ENCODE data around the gene PISD.

- TF ChIP-seq TAF1 (IDR thresholded peaks at IDR 0.05; ENCODE audit: low read depth, low read length) (no peak), POLR2A (IDR thresholded peaks at IDR 0.05; ENCODE audit: control extremely low read depth in 1 of 2, low read depth in 2 of 2, low read length in 2 of 2) (no peak), CTCF (IDR thresholded peaks at IDR 0.05; ENCODE audit: control extremely low read depth in 1 of 3, insufficient read depth in 1 of 3, low read depth in 1 of 3, low read length in 3 of 3) (no peak), EZH2 (IDR thresholded peaks at IDR 0.05; ENCODE audit: low read depth, low read length, severe bottlenecking) (no peak), CREB1 (IDR thresholded peaks at IDR 0.05) (no peak), POLR2AphosphoS5 (IDR thresholded peaks at IDR 0.05; ENCODE audit: low read depth, low read length) (no peak), RNF2 (IDR thresholded peaks at IDR 0.05; ENCODE audit: borderline replicate concordance, low read depth, low read length, missing control alignments, poor library complexity, severe bottlenecking) (no peak), CEBPB (IDR thresholded peaks at IDR 0.05; ENCODE audit: low read depth, low read length) (no peak)
Observed at GRCh38 chr22:31647066-31647465, 14.9 kb downstream of the PISD start.

Measured in H1 (cell line).